K562 (cell line): ENCODE data around the gene LAMA4. TPM values are rescaled to one million over a fixed set of nuclear protein-coding genes. Genes with fewer than 3 reads are reported as not detected.

ENCODE experiments used
- EP300 ChIP-seq: IDR thresholded peaks from 2 replicates; pipeline ENCODE4 v1.6.1; 2012; ENCODE audit warnings: low read length, improper control_type of control experiment
- ID3 ChIP-seq, 2 experiments: fragments of 250-450 bp in 1 of 2; fragments of 450-650 bp in 1 of 2; sonication (Bioruptor Pico) in 1 of 2; IDR thresholded peaks; 2 replicates each; pipeline versions ENCODE4 v1.6.1 to v1.8.0; 2016 to 2021; ENCODE audit warnings: mild to moderate bottlenecking in 2 of 2, moderate library complexity in 2 of 2, missing compliant biosample characterization in 1 of 2, missing genetic modification characterization in 1 of 2
- KAT8 ChIP-seq: fragments of 450-650 bp; IDR thresholded peaks from 2 replicates; pipeline ENCODE4 v1.6.1; 2016; ENCODE audit warnings: low read depth, mild to moderate bottlenecking
- POLR2H ChIP-seq: IDR thresholded peaks from 2 replicates; pipeline ENCODE4 v1.6.1; 2016; ENCODE audit warnings: missing genetic modification characterization, low read depth, mild to moderate bottlenecking, control low read depth, missing compliant biosample characterization, moderate library complexity
- polyA plus RNA-seq, 8 experiments: library from polyadenylated mRNA; depleted of rRNA in 4 of 8; stranded (reverse) in 5 of 8; unstranded in 3 of 8; fragments of >200 nt; fragmentation: Nextera tagmentation in 2 of 8; fragmentation: Illumina TruSeq in 1 of 8; extraction: Ambion mirVana in 2 of 8; extraction: Trizol in 1 of 8; gene quantifications; 2 replicates each; pipeline versions ENCODE4 v1.2.1 to v1.2.3, GENCODE V29; 2011 to 2014; ENCODE audit warnings: inconsistent platforms in 1 of 8, missing spikeins in 1 of 8
- total RNA-seq, 7 experiments: library from RNA; depleted of rRNA in 6 of 7; stranded (reverse); fragments of >200 nt in 6 of 7; fragmentation: Illumina TruSeq in 2 of 7; extraction: Trizol in 2 of 7; gene quantifications; 2 replicates each; pipeline versions ENCODE4 v1.2.1 to v1.2.3, GENCODE V29; 2011 to 2021; ENCODE audit warnings: low replicate concordance in 1 of 7
- TF ChIP-seq, protein P1 (sequence below): fragments of 450-650 bp; IDR thresholded peaks from one replicate; pipeline ENCODE4 v1.6.1; 2018; ENCODE audit warnings: mild to moderate bottlenecking, moderate library complexity; ENCODE audit not compliant: partially characterized antibody
- TF ChIP-seq, protein P2 (sequence below): fragments of 450-650 bp; IDR thresholded peaks from 2 replicates; pipeline ENCODE4 v1.6.1; 2016; ENCODE audit warnings: antibody characterized with exemption
- TF ChIP-seq, protein P3 (sequence below): fragments of 450-650 bp; IDR thresholded peaks from 2 replicates; pipeline ENCODE4 v1.6.1; 2016; ENCODE audit warnings: low read depth
- TF ChIP-seq, protein P4 (sequence below): fragments of 200-800 bp; sonication (Bioruptor generic); IDR thresholded peaks from 2 replicates; pipeline ENCODE4 v1.6.1; 2016; ENCODE audit warnings: missing genetic modification characterization, missing compliant biosample characterization

LAMA4 gene
- total and polyA plus RNA-seq, 9 of the 15 experiments (the other 6 are each of a cell fraction or from before 2014, with no cell fraction given), result 0.05 to 2.9 (median 0.51) TPM

DNA sequence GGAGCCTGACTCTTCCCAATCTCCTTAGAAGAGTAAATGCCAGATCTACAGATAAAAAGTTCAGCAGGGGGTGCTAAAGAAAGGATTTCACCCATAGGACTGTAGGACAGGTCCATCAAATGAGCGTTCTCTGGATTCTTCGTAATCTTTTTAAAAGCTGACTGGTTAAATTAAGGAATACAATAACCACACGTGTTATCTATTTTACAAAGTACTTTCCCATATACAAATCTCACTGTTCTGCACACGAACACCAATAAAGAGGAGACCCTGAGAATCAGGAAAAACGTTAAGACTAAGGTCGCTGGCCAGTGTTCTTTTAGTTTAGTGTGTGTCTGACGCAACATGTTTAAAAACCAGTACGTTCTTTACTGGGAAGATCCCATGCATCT is 167.6 kb downstream of the LAMA4 start (continued):
- TF ChIP-seq, protein P1, sequence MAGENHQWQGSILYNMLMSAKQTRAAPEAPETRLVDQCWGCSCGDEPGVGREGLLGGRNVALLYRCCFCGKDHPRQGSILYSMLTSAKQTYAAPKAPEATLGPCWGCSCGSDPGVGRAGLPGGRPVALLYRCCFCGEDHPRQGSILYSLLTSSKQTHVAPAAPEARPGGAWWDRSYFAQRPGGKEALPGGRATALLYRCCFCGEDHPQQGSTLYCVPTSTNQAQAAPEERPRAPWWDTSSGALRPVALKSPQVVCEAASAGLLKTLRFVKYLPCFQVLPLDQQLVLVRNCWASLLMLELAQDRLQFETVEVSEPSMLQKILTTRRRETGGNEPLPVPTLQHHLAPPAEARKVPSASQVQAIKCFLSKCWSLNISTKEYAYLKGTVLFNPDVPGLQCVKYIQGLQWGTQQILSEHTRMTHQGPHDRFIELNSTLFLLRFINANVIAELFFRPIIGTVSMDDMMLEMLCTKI, result no peak
- TF ChIP-seq, protein P2, sequence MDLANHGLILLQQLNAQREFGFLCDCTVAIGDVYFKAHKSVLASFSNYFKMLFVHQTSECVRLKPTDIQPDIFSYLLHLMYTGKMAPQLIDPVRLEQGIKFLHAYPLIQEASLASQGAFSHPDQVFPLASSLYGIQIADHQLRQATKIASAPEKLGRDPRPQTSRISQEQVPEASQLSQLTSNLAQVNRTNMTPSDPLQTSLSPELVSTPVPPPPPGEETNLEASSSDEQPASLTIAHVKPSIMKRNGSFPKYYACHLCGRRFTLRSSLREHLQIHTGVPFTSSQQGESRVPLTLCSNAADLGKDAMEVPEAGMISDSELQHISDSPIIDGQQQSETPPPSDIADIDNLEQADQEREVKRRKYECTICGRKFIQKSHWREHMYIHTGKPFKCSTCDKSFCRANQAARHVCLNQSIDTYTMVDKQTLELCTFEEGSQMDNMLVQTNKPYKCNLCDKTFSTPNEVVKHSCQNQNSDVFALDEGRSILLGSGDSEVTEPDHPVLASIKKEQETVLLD, result no peak
- TF ChIP-seq KAT8 (no peak), ID3 (CRISPR knock-in tag; IDR thresholded peaks at IDR 0.05) (no peak), ID3 (tag; IDR thresholded peaks at IDR 0.05) (peak; percentile 40; the same call in 1 of the 2 replicates), POLR2H (tag) (peak; percentile 79), EP300 (no peak)
- TF ChIP-seq, protein P3, sequence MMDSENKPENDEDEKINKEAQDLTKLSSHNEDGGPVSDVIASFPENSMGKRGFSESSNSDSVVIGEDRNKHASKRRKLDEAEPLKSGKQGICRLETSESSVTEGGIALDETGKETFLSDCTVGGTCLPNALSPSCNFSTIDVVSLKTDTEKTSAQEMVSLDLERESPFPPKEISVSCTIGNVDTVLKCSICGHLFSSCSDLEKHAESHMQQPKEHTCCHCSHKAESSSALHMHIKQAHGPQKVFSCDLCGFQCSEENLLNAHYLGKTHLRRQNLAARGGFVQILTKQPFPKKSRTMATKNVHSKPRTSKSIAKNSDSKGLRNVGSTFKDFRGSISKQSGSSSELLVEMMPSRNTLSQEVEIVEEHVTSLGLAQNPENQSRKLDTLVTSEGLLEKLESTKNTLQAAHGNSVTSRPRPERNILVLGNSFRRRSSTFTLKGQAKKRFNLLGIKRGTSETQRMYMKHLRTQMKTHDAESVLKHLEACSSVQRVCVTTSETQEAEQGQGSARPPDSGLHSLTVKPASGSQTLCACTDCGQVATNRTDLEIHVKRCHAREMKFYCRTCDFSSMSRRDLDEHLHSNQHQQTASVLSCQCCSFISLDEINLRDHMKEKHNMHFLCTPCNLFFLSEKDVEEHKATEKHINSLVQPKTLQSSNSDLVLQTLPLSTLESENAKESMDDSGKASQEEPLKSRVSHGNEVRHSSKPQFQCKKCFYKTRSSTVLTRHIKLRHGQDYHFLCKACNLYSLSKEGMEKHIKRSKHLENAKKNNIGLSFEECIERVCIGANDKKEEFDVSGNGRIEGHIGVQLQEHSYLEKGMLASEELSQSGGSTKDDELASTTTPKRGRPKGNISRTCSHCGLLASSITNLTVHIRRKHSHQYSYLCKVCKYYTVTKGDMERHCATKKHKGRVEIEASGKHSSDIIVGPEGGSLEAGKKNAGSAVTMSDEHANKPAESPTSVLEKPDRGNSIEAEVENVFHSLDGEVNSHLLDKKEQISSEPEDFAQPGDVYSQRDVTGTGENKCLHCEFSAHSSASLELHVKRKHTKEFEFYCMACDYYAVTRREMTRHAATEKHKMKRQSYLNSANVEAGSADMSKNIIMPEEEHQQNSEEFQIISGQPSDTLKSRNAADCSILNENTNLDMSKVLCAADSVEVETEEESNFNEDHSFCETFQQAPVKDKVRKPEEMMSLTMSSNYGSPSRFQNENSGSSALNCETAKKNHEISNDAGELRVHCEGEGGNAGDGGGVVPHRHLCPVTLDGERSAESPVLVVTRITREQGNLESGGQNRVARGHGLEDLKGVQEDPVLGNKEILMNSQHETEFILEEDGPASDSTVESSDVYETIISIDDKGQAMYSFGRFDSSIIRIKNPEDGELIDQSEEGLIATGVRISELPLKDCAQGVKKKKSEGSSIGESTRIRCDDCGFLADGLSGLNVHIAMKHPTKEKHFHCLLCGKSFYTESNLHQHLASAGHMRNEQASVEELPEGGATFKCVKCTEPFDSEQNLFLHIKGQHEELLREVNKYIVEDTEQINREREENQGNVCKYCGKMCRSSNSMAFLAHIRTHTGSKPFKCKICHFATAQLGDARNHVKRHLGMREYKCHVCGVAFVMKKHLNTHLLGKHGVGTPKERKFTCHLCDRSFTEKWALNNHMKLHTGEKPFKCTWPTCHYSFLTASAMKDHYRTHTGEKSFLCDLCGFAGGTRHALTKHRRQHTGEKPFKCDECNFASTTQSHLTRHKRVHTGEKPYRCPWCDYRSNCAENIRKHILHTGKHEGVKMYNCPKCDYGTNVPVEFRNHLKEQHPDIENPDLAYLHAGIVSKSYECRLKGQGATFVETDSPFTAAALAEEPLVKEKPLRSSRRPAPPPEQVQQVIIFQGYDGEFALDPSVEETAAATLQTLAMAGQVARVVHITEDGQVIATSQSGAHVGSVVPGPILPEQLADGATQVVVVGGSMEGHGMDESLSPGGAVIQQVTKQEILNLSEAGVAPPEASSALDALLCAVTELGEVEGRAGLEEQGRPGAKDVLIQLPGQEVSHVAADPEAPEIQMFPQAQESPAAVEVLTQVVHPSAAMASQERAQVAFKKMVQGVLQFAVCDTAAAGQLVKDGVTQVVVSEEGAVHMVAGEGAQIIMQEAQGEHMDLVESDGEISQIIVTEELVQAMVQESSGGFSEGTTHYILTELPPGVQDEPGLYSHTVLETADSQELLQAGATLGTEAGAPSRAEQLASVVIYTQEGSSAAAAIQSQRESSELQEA, result no peak
- TF ChIP-seq, protein P4, sequence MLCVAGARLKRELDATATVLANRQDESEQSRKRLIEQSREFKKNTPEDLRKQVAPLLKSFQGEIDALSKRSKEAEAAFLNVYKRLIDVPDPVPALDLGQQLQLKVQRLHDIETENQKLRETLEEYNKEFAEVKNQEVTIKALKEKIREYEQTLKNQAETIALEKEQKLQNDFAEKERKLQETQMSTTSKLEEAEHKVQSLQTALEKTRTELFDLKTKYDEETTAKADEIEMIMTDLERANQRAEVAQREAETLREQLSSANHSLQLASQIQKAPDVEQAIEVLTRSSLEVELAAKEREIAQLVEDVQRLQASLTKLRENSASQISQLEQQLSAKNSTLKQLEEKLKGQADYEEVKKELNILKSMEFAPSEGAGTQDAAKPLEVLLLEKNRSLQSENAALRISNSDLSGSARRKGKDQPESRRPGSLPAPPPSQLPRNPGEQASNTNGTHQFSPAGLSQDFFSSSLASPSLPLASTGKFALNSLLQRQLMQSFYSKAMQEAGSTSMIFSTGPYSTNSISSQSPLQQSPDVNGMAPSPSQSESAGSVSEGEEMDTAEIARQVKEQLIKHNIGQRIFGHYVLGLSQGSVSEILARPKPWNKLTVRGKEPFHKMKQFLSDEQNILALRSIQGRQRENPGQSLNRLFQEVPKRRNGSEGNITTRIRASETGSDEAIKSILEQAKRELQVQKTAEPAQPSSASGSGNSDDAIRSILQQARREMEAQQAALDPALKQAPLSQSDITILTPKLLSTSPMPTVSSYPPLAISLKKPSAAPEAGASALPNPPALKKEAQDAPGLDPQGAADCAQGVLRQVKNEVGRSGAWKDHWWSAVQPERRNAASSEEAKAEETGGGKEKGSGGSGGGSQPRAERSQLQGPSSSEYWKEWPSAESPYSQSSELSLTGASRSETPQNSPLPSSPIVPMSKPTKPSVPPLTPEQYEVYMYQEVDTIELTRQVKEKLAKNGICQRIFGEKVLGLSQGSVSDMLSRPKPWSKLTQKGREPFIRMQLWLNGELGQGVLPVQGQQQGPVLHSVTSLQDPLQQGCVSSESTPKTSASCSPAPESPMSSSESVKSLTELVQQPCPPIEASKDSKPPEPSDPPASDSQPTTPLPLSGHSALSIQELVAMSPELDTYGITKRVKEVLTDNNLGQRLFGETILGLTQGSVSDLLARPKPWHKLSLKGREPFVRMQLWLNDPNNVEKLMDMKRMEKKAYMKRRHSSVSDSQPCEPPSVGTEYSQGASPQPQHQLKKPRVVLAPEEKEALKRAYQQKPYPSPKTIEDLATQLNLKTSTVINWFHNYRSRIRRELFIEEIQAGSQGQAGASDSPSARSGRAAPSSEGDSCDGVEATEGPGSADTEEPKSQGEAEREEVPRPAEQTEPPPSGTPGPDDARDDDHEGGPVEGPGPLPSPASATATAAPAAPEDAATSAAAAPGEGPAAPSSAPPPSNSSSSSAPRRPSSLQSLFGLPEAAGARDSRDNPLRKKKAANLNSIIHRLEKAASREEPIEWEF (CRISPR knock-in tag), result no peak
